Sigmoid colon (tissue), 4 donors: Measurements from ENCODE around the gene SLC17A8.

Experiments used
- EP300 ChIP-seq, 4 donors: sonication (generic); formaldehyde crosslinking; IDR thresholded peaks; one replicate each; pipeline ENCODE4 v1.6.1; 2017; ENCODE audit warnings: antibody characterized with exemption in 4 of 4
- TF ChIP-seq, protein P1 (sequence below), 4 experiments: fragments of 450-650 bp in 3 of 4; fragments of 200-600 bp in 1 of 4; IDR thresholded peaks; one replicate each; pipeline ENCODE4 v1.5.1; 2016 to 2019; ENCODE audit warnings: antibody characterized with exemption in 4 of 4, mild to moderate bottlenecking in 3 of 4, moderate library complexity in 2 of 4

DNA sequence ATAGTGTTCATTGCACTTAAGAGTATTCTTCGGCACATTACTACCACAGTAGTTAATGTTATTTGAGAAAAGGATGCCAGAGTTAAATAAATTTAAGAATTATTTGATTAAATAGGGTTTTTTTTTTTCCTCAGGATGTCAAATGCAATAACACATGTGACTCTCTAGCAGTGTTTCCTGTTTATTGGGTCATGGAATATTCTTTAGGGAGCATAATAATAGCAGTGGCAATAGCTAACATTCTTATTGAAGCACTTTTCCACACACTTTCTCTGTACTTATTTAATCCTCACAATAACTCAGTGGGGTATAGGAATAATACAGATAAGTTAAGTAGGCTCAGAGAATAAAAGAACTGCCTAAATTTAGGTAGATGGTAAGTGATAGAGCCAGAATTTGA lies 45.6 kb upstream of the SLC17A8 start:
- TF ChIP-seq, protein P1, sequence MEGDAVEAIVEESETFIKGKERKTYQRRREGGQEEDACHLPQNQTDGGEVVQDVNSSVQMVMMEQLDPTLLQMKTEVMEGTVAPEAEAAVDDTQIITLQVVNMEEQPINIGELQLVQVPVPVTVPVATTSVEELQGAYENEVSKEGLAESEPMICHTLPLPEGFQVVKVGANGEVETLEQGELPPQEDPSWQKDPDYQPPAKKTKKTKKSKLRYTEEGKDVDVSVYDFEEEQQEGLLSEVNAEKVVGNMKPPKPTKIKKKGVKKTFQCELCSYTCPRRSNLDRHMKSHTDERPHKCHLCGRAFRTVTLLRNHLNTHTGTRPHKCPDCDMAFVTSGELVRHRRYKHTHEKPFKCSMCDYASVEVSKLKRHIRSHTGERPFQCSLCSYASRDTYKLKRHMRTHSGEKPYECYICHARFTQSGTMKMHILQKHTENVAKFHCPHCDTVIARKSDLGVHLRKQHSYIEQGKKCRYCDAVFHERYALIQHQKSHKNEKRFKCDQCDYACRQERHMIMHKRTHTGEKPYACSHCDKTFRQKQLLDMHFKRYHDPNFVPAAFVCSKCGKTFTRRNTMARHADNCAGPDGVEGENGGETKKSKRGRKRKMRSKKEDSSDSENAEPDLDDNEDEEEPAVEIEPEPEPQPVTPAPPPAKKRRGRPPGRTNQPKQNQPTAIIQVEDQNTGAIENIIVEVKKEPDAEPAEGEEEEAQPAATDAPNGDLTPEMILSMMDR (IDR thresholded peaks at IDR 0.05), result no peak
- no peak for TF ChIP-seq EP300 (IDR thresholded peaks at IDR 0.05)
